ENCODE results near the gene TLL2.

The TLL2 gene

GRCh38 chr10:96501985-96502384, 11.7 kb downstream of the TLL2 start:
- no peak overlapping the region for H3K4me3 ChIP-seq (ENCODE audit: low read length, poor library complexity, severe bottlenecking)
- TF ChIP-seq, protein P1, sequence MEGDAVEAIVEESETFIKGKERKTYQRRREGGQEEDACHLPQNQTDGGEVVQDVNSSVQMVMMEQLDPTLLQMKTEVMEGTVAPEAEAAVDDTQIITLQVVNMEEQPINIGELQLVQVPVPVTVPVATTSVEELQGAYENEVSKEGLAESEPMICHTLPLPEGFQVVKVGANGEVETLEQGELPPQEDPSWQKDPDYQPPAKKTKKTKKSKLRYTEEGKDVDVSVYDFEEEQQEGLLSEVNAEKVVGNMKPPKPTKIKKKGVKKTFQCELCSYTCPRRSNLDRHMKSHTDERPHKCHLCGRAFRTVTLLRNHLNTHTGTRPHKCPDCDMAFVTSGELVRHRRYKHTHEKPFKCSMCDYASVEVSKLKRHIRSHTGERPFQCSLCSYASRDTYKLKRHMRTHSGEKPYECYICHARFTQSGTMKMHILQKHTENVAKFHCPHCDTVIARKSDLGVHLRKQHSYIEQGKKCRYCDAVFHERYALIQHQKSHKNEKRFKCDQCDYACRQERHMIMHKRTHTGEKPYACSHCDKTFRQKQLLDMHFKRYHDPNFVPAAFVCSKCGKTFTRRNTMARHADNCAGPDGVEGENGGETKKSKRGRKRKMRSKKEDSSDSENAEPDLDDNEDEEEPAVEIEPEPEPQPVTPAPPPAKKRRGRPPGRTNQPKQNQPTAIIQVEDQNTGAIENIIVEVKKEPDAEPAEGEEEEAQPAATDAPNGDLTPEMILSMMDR (conservative IDR thresholded peaks at IDR 0.05; ENCODE audit: low read length) = no peak

DNA sequence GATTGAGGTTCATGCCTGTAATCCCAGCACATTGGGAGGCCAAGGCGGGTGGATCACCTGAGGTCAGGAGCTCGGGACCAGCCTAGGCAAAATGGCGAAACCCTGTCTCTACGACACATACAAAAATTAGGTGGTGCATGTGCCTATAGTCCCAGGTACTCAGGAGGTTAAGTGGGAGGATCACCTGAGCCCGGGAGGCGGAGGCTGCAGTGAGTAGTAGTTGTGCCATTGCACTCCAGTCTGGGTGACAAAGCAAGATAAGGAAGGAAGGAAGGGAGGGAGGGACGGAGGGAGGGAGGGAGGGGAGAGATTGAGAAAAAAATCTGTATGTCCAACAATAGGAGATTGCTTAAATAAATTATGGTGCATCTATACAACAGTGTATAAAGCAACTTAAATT, 13.2 kb downstream of the TLL2 start:
- H3K9me2 ChIP-seq (replicated peaks; ENCODE audit: low read depth, low read length) = no peaks in the 10 kb centered on the region
- H4K20me1 ChIP-seq (ENCODE audit: insufficient read depth, low read length, poor library complexity, severe bottlenecking) = no peaks in the 10 kb centered on the region
- H3K27me3 ChIP-seq (ENCODE audit: insufficient read depth, low read length, poor library complexity, severe bottlenecking) = no peaks in the 10 kb centered on the region
- H3K4me3 ChIP-seq (ENCODE audit: low read length, poor library complexity, severe bottlenecking) = no peak overlapping the region
- no peaks in the 10 kb centered on the region for H3K9me3 ChIP-seq (ENCODE audit: insufficient read depth, low read depth, low read length)
- H3K9ac ChIP-seq (ENCODE audit: low read depth, low read length, poor library complexity, severe bottlenecking) = no peak overlapping the region
- no peaks in the 10 kb centered on the region for H3F3A ChIP-seq (ENCODE audit: low read depth)
- no peaks in the 10 kb centered on the region for H3K4me1 ChIP-seq (ENCODE audit: insufficient read depth, low read length, poor library complexity, severe bottlenecking)
- no peaks in the 10 kb centered on the region for H3K36me3 ChIP-seq (ENCODE audit: insufficient read depth, low read length)
- H3K79me2 ChIP-seq (ENCODE audit: insufficient read depth, low read length) = no peaks in the 10 kb centered on the region
- TF ChIP-seq, protein P1 (conservative IDR thresholded peaks at IDR 0.05; ENCODE audit: low read length) = no peak
- no peak for TF ChIP-seq EZH2phosphoT487 (IDR thresholded peaks at IDR 0.05; ENCODE audit: borderline replicate concordance)
- no peak overlapping the region for H2AFZ ChIP-seq (ENCODE audit: low read length)
- no peak overlapping the region for H3K4me2 ChIP-seq (ENCODE audit: low read depth, low read length, poor library complexity, severe bottlenecking)

More at GRCh38 chr10:96501985-96502384, 11.7 kb downstream of the TLL2 start:
- Histone ChIP-seq H3K9me2 (replicated peaks; ENCODE audit: low read depth, low read length) (no peaks in the 10 kb centered on the region), H3K79me2 (ENCODE audit: insufficient read depth, low read length) (no peaks in the 10 kb centered on the region), H3F3A (ENCODE audit: low read depth) (no peaks in the 10 kb centered on the region), H3K27me3 (ENCODE audit: insufficient read depth, low read length, poor library complexity, severe bottlenecking) (no peaks in the 10 kb centered on the region), H2AFZ (ENCODE audit: low read length) (no peak overlapping the region), H3K9me3 (ENCODE audit: insufficient read depth, low read depth, low read length) (no peaks in the 10 kb centered on the region), H3K36me3 (ENCODE audit: insufficient read depth, low read length) (no peaks in the 10 kb centered on the region), H4K20me1 (ENCODE audit: insufficient read depth, low read length, poor library complexity, severe bottlenecking) (no peaks in the 10 kb centered on the region), H3K9ac (ENCODE audit: low read depth, low read length, poor library complexity, severe bottlenecking) (no peak overlapping the region), H3K4me1 (ENCODE audit: insufficient read depth, low read length, poor library complexity, severe bottlenecking) (no peaks in the 10 kb centered on the region), H3K4me2 (ENCODE audit: low read depth, low read length, poor library complexity, severe bottlenecking) (no peak overlapping the region)

DNA sequence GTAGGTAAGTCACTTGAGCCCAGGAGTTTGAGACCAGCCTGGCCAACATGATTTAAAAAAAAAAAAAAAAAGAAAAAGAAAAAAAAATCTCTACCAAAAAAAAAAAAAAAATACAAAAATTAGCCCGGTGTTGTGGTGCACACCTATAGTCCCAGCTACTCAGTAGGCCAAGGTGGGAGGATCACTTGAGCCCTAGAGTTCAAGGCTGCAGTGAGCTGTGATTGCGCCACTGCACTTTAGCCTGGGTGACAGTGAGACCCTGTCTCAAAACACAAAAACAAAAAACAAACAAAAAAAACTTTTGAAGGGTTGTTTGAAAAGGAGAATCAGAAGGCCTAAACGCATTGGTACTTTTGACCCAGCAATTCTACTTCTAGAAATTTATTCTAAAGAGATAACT, 13.7 kb downstream of the TLL2 start:
- Histone ChIP-seq H3F3A (ENCODE audit: low read depth) (no peaks in the 10 kb centered on the region), H3K9ac (ENCODE audit: low read depth, low read length, poor library complexity, severe bottlenecking) (no peak overlapping the region), H3K9me2 (replicated peaks; ENCODE audit: low read depth, low read length) (no peaks in the 10 kb centered on the region), H2AFZ (ENCODE audit: low read length) (no peak overlapping the region), H3K79me2 (ENCODE audit: insufficient read depth, low read length) (no peaks in the 10 kb centered on the region), H3K4me2 (ENCODE audit: low read depth, low read length, poor library complexity, severe bottlenecking) (no peak overlapping the region), H3K4me1 (ENCODE audit: insufficient read depth, low read length, poor library complexity, severe bottlenecking) (no peaks in the 10 kb centered on the region), H3K4me3 (ENCODE audit: low read length, poor library complexity, severe bottlenecking) (no peak overlapping the region), H3K27me3 (ENCODE audit: insufficient read depth, low read length, poor library complexity, severe bottlenecking) (no peaks in the 10 kb centered on the region), H3K9me3 (ENCODE audit: insufficient read depth, low read depth, low read length) (no peaks in the 10 kb centered on the region), H3K36me3 (ENCODE audit: insufficient read depth, low read length) (no peaks in the 10 kb centered on the region), H4K20me1 (ENCODE audit: insufficient read depth, low read length, poor library complexity, severe bottlenecking) (no peaks in the 10 kb centered on the region)
- no peak for TF ChIP-seq EZH2phosphoT487 (IDR thresholded peaks at IDR 0.05; ENCODE audit: borderline replicate concordance)
- TF ChIP-seq, protein P1 (conservative IDR thresholded peaks at IDR 0.05; ENCODE audit: low read length) = no peak

All from Loucy (cell line).